ENCODE data around the gene QKI.

Gene QKI

DNA sequence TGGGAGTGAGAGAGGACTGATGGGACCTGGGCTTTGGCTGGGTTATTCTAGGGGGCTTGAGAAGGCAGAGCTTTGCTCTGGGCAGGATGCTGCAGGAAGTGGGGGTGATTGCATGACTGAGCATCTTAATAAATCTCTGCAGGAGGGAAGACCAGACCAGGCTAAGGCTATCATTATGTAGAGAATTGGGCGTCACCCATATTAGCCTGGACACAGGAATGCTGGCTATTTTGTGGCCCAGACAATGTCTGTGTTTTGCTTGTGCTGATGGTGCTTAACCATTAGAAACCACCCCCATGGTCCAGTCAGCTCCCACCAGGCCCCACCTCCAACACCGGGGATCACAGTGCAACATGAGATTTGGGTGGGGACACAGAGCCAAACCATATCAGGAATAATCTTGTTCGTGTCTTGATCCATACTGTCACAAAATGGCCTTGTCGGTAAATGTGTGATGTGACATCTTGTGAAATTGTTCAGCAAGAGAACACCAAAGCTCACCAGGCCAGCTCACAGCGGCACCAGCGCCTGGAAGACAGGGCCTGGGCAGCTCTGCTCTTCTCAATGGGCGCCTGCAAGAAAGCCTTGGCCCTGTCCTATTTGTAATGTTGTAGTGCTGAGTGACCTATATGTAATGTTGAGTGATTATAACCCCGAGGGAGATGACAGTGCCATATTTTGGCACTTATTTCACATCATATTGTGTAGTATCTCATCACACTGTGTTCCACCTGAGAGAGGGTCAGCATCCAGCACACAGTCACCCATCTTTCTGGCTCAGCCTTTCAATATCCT lies 211.8 kb downstream of the QKI start:
- DNase-seq, result no peak

DNA sequence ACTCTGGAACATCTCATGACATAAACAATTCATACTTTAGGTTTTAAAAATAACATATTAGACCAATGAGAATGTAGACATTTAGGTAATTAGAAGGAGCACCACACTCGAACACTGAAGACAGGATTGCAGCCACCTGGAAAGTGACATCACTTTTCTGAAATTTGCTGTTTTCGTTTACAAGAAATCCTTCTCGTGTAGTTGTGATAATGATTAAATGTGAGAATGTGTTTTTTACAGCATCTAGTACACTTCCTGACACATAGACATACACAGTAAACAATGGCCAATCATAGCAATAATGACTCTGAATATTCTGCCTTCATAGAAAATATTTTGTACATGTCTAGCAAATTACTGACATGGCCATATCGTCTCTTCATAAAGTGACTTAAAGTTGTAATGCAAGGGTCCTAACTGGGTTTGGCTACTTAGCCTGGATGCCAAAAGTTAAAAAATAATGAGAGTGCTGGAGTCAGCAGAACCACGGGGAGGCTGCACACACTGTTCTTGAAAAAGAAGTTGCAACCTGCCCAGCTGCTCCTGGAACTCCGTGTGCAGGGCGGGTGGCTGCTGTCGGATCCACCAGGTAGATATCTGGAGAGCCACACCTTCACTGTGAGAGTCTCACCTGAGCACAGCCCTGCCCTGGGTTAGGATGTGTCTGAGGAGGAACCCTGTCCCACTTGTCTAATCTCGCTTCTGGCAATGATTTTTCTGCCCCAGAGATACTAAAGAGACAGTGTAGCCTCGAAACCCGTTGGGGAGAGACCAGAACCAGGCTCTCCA lies 212.9 kb downstream of the QKI start:
- no peak for DNase-seq

All from activated T-cell treated with anti-CD3 and anti-CD28 coated beads for 4 hours (primary cell).